A549 (cell line): Measurements from ENCODE around the gene CAPN13. TPM values are rescaled to one million over a fixed set of nuclear protein-coding genes. Genes with fewer than 3 reads are reported as not detected.

Experiments
- ATAC-seq, 2 experiments: fragments of 200-7000 bp in 1 of 2; fragments of >200 bp in 1 of 2; cut with Nextera tagmentation in 1 of 2; cut with Tn5 transposase in 1 of 2; 3 replicates each; pipeline versions ENCODE4 v1.8.0 to v1.9.1; 2018 to 2020; ENCODE audit warnings: mild to moderate bottlenecking in 1 of 2, moderate library complexity in 1 of 2
- CTCF ChIA-PET: fragments of 300-600 bp; sonication (Branson Sonifier 250); formaldehyde crosslinking; extraction: SDS; loops from one replicate; lab custom pipeline; 2021; ENCODE audit warnings: antibody characterized with exemption, inconsistent platforms; lab: Yijun Ruan, JAX
- POLR2A ChIA-PET: fragments of 350-600 bp; formaldehyde crosslinking; extraction: SDS; loops from one replicate; lab custom pipeline; 2021; ENCODE audit warnings: antibody characterized with exemption, inconsistent platforms; lab: Yijun Ruan, JAX
- DNase-seq, 2 experiments: peaks; one replicate each; pipeline versions ENCODE4 v3.0.0 to v3.0.0-alpha.2; 2011 to 2016; ENCODE audit warnings: low read depth in 1 of 2, low spot score in 1 of 2
- FAIRE-seq: peaks from 2 replicates; lab custom pipeline; 2011; peaks lifted over from hg19 to GRCh38; lab: Jason Lieb, UNC
- H3K27ac ChIP-seq, 2 experiments: fragments of >200 bp; sonication (Bioruptor Twin); formaldehyde crosslinking; 3 replicates each; pipeline ENCODE4 v1.5.1; 2016 to 2017
- H3K4me1 ChIP-seq: fragments of >200 bp; sonication (Bioruptor Twin); formaldehyde crosslinking; 3 replicates; pipeline ENCODE4 v1.6.1; 2016
- H3K4me2 ChIP-seq: fragments of >200 bp; sonication (Bioruptor Twin); formaldehyde crosslinking; 3 replicates; pipeline ENCODE4 v1.6.1; 2016
- H3K4me3 ChIP-seq: fragments of >200 bp; sonication (Bioruptor Twin); formaldehyde crosslinking; 3 replicates; pipeline ENCODE4 v1.5.1; 2016
- H3K9me3 ChIP-seq: fragments of >200 bp; sonication (Bioruptor Twin); formaldehyde crosslinking; 3 replicates; pipeline ENCODE4 v1.6.1; 2016
- CHD2 ChIP-seq: fragments of 150-350 bp; IDR thresholded peaks from 2 replicates; pipeline ENCODE4 v1.6.1; 2014; ENCODE audit warnings: low read length; ENCODE audit not compliant: partially characterized antibody
- HEYL ChIP-seq: fragments of 250-450 bp; sonication (Bioruptor Pico); IDR thresholded peaks from 2 replicates; pipeline ENCODE4 v1.8.0; 2021; ENCODE audit warnings: mild to moderate bottlenecking, moderate library complexity
- HMGXB4 ChIP-seq: fragments of 250-450 bp; sonication (Bioruptor Pico); IDR thresholded peaks from 2 replicates; pipeline ENCODE4 v1.5.0; 2021; ENCODE audit warnings: mild to moderate bottlenecking, moderate library complexity, borderline replicate concordance
- JUNB ChIP-seq: fragments of >200 bp; sonication (Bioruptor Twin); formaldehyde crosslinking; IDR thresholded peaks from 2 replicates; pipeline ENCODE4 v1.6.1; 2016
- MYC ChIP-seq: IDR thresholded peaks from 2 replicates; pipeline ENCODE4 v1.6.1; 2012; ENCODE audit warnings: mild to moderate bottlenecking, inconsistent platforms, low read length, improper control_type of control experiment, borderline replicate concordance
- RAD21 ChIP-seq, 2 experiments: fragments of >200 bp in 1 of 2; sonication (Bioruptor Twin) in 1 of 2; formaldehyde crosslinking in 1 of 2; IDR thresholded peaks in 1 of 2; conservative IDR thresholded peaks in 1 of 2; 2 replicates in 1 of 2; 3 replicates in 1 of 2; pipeline ENCODE4 v1.6.1; 2012 to 2018; ENCODE audit warnings: inconsistent platforms in 1 of 2
- RFX5 ChIP-seq: fragments of 450-650 bp; IDR thresholded peaks from 2 replicates; pipeline ENCODE4 v1.7.1; 2014; ENCODE audit warnings: antibody characterized with exemption, mild to moderate bottlenecking, moderate library complexity
- SMC3 ChIP-seq: fragments of >200 bp; sonication (Bioruptor Twin); formaldehyde crosslinking; IDR thresholded peaks from 3 replicates; pipeline ENCODE4 v1.6.1; 2018; ENCODE audit warnings: inconsistent platforms
- ZSCAN20 ChIP-seq: fragments of 250-450 bp; sonication (Bioruptor Pico); IDR thresholded peaks from 2 replicates; pipeline ENCODE4 v1.8.0; 2022; ENCODE audit warnings: mild to moderate bottlenecking, moderate library complexity
- WGBS: methylation state at CpG from one replicate; pipeline ENCODE4 v1.1.6; 2017; ENCODE audit errors: missing lambda C conversion rate; 5-methylcytosine and 5-hydroxymethylcytosine counted together
- polyA plus RNA-seq, 4 experiments: library from polyadenylated mRNA; depleted of rRNA in 3 of 4; stranded (reverse); fragments of >200 nt; fragmentation: RNase III in 1 of 4; extraction: RNeasy Plus Mini Kit Qiagen cat#74134 plus additional on column Dnase treatment in 1 of 4; gene quantifications; 2 replicates in 3 of 4; 3 replicates in 1 of 4; pipeline ENCODE4 v1.2.3, GENCODE V29; 2011 to 2017
- TF ChIP-seq, protein P1 (sequence below): fragments of >200 bp; sonication (Bioruptor Twin); formaldehyde crosslinking; IDR thresholded peaks from 3 replicates; pipeline ENCODE4 v1.5.1; 2016

The CAPN13 gene
- polyA plus RNA-seq, 2 of the 4 experiments (the other 2 are of a cell fraction): 0.08 to 0.18 TPM

- no peak for TF ChIP-seq SMC3
- TF ChIP-seq JUNB: no peak
- no peak for TF ChIP-seq HMGXB4 (CRISPR knock-in tag)
These were observed 113.4 kb downstream of the CAPN13 start (continued) for GRCh38 chr2:30693821-30694281.

DNA sequence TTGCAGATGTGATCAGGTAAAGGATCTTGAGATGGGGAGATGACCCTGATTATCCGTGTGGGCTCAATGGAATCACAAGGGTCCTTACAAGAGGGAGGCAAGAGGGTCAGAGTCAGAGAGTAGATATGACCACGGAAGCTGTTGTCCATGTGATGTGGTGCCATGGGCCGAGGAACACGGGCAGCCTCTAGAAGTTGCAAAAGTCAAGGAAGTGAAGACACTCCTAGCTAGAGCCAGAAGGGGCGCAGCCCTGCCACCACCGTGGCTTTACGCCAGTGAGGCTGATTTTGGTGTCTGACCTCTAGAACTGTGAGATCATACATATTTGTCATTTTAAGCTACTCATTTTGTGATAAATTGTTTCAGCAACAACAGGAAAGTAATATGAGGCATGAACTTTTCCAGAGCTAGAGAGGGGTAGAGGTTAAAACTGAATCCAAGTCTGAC, 114.4 kb downstream of the CAPN13 start:
- ChIA-PET CTCF (interaction anchor here (0.6 to 13.6 kb wide), 9 partner anchors 9 to 528 kb away, joined by 3 to 191 read pairs (median 5); no protein-coding TSS in a partner anchor), POLR2A (interaction anchor here (0.6 kb wide), 1 partner anchor 462 kb away, joined by 4 read pairs; no protein-coding TSS in a partner anchor)
- H3K4me1 ChIP-seq: no peaks in the 10 kb centered on the region
- peak in 1 of 2 experiments; percentile 18; a peak in 1 of 6 replicates for ATAC-seq
- H3K4me3 ChIP-seq: no peak overlapping the region
- FAIRE-seq: peak; percentile 28
- peaks cover 6% of the 10 kb centered on the region; the same call in 1 of the 3 replicates for H3K9me3 ChIP-seq
- no peak for DNase-seq
- 84% methylated on average over 7 of the region's 7 CpGs for WGBS
- H3K27ac ChIP-seq: no peak overlapping the region
- TF ChIP-seq MYC: no peak
- TF ChIP-seq, protein P1, sequence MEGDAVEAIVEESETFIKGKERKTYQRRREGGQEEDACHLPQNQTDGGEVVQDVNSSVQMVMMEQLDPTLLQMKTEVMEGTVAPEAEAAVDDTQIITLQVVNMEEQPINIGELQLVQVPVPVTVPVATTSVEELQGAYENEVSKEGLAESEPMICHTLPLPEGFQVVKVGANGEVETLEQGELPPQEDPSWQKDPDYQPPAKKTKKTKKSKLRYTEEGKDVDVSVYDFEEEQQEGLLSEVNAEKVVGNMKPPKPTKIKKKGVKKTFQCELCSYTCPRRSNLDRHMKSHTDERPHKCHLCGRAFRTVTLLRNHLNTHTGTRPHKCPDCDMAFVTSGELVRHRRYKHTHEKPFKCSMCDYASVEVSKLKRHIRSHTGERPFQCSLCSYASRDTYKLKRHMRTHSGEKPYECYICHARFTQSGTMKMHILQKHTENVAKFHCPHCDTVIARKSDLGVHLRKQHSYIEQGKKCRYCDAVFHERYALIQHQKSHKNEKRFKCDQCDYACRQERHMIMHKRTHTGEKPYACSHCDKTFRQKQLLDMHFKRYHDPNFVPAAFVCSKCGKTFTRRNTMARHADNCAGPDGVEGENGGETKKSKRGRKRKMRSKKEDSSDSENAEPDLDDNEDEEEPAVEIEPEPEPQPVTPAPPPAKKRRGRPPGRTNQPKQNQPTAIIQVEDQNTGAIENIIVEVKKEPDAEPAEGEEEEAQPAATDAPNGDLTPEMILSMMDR: no peak
- TF ChIP-seq ZSCAN20 (CRISPR knock-in tag): no peak
- TF ChIP-seq, all 56 proteins: peak for 0
- H3K4me2 ChIP-seq: no peak overlapping the region

DNA sequence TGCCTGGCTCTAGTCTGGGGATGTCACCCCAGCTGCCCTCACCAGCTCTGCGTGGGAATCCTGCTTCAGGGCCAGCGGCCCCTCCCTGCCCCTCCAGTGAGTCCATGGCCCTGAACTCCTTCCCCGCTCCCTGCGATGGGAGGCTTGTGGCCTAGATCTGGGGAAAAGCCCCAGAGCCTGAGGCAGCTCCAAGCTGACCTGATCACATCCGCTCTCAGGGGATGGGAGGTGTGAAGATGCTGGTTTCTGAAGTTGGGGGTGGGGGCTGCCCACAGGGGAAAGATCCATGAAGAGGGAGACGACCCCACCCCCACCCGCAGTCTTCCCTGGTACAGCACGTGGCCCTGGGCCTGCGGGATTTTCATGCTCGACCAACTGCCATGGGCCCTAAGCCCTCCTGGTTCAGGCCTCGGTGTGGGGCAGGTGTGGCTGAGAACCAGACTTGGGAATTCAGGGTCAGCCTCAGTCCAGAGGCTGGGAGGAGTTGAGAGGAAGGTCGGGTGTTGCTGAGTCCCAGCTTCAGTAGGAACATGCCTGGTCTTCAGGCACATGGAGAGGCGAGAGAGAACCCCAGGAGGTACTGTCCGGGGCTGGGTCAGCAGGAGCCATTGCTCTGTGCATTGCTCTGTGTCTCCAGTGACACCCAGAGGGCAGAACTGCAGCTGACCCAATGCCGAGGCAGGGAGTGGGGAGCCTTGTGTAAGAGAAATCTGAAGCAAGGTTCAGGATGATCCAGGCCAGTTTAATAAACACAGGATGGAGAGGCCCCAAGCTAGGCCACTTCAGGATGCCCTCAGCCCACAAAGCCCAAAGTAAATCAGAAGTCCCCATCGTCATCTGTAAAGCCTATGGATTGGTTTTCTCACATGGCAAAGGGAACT, 115.1 kb downstream of the CAPN13 start:
- FAIRE-seq (no peak), DNase-seq (peak in 1 of 2 experiments; percentile 45), ATAC-seq (peak; percentile 75 to 84)
- no peak overlapping the region for H3K4me3 ChIP-seq
- no peaks in the 10 kb centered on the region for H3K9me3 ChIP-seq
- no peak overlapping the region for H3K4me2 ChIP-seq
- peak overlapping the region in 1 of 2 experiments; percentile 23; a peak in 1 of 6 replicates for H3K27ac ChIP-seq
- ChIA-PET POLR2A (interaction anchor here (0.6 kb wide), 1 partner anchor 461 kb away, joined by 4 read pairs; no protein-coding TSS in a partner anchor), CTCF (interaction anchor here (0.7 to 13.6 kb wide), 9 partner anchors 10 to 527 kb away, joined by 3 to 191 read pairs (median 5); no protein-coding TSS in a partner anchor)
- TF ChIP-seq CHD2 (no peak), RAD21 (conservative IDR thresholded peaks at IDR 0.05 in 1 of 2, IDR thresholded peaks at IDR 0.05 in 1 of 2) (peak; percentile 59 to 64), SMC3 (peak; percentile 34; the same call in 2 of the 3 replicates), RFX5 (no peak), HEYL (CRISPR knock-in tag) (no peak)
- TF ChIP-seq, protein P1: peak; percentile 37
- WGBS: 64% methylated on average over 14 of the region's 16 CpGs
- H3K4me1 ChIP-seq: no peaks in the 10 kb centered on the region
